CMK (cell line): ENCODE results near the gene RABGEF1.
"Not testable (repeated sequence)": the region's sequence is repeated elsewhere in the genome, so short reads cannot be mapped to it uniquely, and the experiment has no call there.

Experiments
- DNase-seq: peaks from one replicate; pipeline ENCODE4 v3.0.0-alpha.2; 2010; ENCODE audit warnings: low read depth

RABGEF1 gene

GRCh38 chr7:66765322-66766025, 24.9 kb downstream of the RABGEF1 start:
- DNase-seq = not testable (repeated sequence)

DNA sequence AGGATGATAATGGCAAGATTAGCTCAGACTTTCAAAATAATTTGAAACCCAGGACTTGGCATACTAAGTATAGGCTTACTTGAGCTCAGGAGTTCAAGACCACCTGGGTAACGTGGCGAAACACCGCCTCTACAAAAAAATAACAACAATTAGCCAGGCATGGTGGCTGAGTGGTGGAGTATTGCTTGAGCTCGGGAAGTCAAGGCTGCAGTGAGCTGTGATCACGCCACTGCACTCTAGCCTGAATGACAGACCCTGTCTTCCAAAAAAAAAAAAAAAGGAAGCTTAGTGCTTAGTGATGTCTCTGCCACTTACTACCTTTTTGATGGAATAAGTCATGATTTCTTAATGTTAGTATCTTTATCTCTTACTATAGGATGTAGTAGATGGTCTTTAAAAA, 25.5 kb downstream of the RABGEF1 start:
- no peak for DNase-seq

GRCh38 chr7:66767486-66767885, 27.0 kb downstream of the RABGEF1 start:
- peak; percentile 54 for DNase-seq

- no peak for DNase-seq
These were observed 28.6 kb downstream of the RABGEF1 start for GRCh38 chr7:66768865-66769832.

DNA sequence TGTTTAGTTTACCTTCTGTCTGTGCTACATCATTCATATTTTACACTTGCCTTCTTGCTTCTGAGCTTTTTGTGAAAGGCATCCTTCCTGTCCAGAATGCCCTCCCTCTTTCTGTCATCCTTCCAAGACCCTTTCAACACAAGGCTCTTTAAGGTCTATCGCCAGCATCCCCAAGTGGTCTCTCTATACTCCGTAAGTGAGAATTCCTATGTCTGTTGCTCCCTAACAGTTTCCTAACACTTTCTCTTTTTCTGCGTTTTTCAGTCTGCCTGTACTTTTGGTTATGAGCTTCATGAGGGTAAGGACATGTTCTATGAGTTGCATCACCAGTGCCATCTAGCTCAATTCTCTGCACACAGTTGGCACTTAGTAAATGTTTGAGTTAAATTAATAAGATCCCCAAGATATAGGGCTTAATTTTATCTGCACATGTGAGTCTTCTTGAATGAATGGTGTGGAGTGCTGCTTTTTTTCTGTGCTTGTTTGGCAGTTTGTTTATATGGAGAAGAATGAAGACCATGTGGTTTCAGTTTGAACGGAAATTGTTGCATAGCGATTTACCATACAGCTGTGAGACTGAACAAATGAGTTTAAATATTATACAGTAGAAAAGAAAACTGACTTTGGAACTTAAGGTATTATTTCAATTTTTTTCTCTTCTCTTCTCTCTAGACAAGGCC, 29.4 kb downstream of the RABGEF1 start:
- DNase-seq = no peak

- DNase-seq = no peak
These were observed 31.3 kb downstream of the RABGEF1 start for GRCh38 chr7:66771795-66772194.

GRCh38 chr7:66773744-66774143, 33.2 kb downstream of the RABGEF1 start:
- not testable (repeated sequence) for DNase-seq

- not testable (repeated sequence) for DNase-seq
These were observed 35.9 kb downstream of the RABGEF1 start for GRCh38 chr7:66776383-66776782.

GRCh38 chr7:66776800-66777442, 36.4 kb downstream of the RABGEF1 start:
- DNase-seq = no peak

DNA sequence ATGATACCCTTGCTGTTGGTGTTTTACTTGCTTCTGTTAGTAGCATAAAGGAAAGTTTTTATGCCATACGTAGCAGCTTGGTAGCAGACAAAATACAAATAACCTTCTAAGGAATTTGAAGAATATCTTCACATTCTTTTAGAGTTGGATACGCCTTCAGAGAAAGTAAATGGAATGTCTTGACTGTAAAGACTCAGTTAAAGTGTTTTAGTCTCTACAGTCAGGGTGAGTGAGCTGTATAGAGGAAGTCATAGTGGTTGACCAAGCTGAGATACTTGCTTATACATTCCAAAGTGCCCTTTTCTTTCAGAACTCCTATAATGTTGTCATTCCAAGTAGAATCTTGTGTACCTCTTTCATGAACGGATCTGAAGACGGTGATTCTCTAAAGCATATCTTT, 37.7 kb downstream of the RABGEF1 start:
- DNase-seq = no peak

GRCh38 chr7:66779669-66780409, 39.3 kb downstream of the RABGEF1 start:
- DNase-seq = no peak

GRCh38 chr7:66781408-66782090, 41.0 kb downstream of the RABGEF1 start:
- no peak for DNase-seq

DNA sequence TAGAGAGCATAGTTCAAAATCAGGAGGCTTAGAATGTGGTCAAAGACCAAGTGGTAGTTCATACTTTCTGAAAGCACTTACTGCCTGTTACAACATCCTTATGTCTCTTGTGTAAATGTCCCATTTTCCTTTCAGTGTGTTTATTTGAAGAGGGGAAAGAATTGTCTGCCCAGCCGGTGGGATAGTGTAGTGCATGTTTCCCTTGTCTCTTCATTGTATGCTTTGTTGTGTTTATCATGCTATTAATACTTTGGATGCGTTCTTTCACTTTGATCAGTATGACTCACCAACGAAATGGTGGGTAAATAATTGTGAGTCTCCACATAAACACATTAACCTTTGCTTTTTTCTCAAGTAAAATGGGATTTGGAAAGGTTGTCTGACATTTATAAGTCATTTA, 42.3 kb downstream of the RABGEF1 start:
- not testable (repeated sequence) for DNase-seq

GRCh38 chr7:66783887-66784595, 43.5 kb downstream of the RABGEF1 start:
- not testable (repeated sequence) for DNase-seq

DNA sequence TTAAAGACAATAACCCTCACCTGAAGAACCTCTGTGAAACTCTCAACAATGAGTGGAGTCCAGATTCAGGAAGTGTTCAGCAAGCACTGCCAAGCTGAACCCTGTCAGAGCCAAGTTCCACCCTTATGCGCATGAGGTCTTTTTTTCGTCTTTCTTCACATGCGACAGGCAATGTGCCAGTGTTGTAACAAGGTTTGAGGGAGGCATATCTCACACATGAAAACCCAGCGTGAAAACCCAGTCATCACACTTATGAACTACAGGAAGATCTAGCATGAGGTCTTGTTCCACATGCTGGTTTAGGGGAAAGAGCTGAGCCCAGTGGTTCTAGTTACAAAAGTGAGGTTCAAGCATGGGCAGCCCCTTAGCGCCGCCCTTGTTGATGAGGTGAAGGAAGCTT, 49.7 kb downstream of the RABGEF1 start:
- DNase-seq = no peak

DNA sequence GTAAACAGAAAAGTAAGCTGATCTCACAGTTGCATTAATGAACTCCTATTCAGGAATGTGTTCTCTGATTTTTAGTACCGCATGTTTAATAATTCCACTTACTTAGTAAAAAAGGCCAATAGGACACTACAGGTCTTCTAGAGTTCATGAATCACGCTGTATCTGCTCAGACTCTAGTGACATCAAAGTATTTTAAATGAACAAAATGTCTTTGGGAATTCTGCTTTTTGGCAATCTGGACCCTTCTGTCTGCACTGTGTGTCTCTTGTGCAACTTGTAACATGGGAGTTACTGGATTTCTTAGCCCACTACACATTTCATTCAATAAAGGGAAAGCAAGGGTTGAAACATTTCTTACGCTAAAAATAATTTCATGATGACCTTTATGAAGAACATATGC, 50.2 kb downstream of the RABGEF1 start:
- no peak for DNase-seq

- DNase-seq = no peak
These were observed 60.1 kb downstream of the RABGEF1 start for GRCh38 chr7:66800591-66800990.

GRCh38 chr7:66804001-66804400, 63.5 kb downstream of the RABGEF1 start:
- no peak for DNase-seq

DNA sequence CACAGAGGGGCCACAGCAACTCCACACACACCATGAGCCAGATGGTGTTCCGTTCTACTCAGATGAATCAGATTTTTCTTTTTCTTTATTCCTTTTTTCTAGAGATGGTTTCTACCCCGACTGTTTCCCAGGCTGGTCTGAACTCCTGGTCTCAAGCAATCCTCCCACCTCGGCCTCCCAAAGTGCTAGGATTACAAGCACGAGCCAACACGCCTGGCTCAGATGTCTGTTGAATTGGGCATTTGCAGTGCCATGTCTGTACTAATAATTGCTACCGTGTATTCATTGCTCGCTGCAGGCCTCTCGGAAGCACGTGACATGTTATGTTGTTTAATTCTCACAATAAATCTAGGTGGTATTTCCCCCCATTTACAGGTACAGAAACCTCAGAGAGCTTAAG, 67.2 kb downstream of the RABGEF1 start:
- DNase-seq = no peak

DNA sequence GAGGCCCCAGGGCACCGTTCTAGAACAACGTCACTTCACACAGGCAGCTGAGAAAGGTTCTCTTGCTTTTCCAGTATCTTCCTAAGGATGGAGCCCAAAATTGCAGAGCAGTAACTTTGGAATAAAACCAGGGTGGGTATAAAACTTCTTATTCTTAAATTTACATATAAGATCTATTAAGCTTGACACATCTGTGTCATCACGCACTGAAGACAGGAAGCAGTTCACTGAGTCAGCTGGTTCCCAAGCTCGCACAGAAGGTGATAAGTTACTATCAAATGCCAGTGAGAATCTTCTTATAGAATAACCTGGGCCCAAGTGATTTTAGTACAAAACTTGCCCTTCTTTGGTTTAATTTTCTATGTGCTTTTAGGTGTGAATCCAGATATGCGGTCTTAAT, 70.2 kb downstream of the RABGEF1 start:
- no peak for DNase-seq
